ENCODE data around the gene SIRPA. TPM values are rescaled to one million over a fixed set of nuclear protein-coding genes. Genes with fewer than 3 reads are reported as not detected.

Gene SIRPA
- total RNA-seq, 1 experiment from 2014 or later: 12.8 TPM

GRCh38 chr20:1887756-1888155 lies 7.5 kb upstream of the SIRPA start:
- no TSS peak for BruUV-seq (replicated peaks)
- no peaks in the 10 kb centered on the region for H3K9me2 ChIP-seq (replicated peaks; ENCODE audit: low read length)
- H3K27ac ChIP-seq (ENCODE audit: low read length): no peak overlapping the region
- H3F3A ChIP-seq (ENCODE audit: low read length, unreplicated experiment): no peaks in the 10 kb centered on the region
- no peak overlapping the region for H3K4me3 ChIP-seq (ENCODE audit: low read length)
- no peaks in the 10 kb centered on the region for H3K9me3 ChIP-seq (ENCODE audit: low read length)
- H3K9ac ChIP-seq (ENCODE audit: low read length): no peak overlapping the region
- ATAC-seq: no peak
- H2AFZ ChIP-seq (ENCODE audit: low read length): no peak overlapping the region
- H4K20me1 ChIP-seq (ENCODE audit: low read length): no peaks in the 10 kb centered on the region
- no peaks in the 10 kb centered on the region for H3K79me2 ChIP-seq (ENCODE audit: low read length)
- ChIA-PET POLR2A (ENCODE audit: unreplicated experiment) (no interaction called here), CTCF (no interaction called here)
- H3K4me1 ChIP-seq (ENCODE audit: insufficient read depth, low read length): no peaks in the 10 kb centered on the region
- no peak overlapping the region for H3K4me2 ChIP-seq (ENCODE audit: low read length)
- intact Hi-C loops (cut with micrococcal nuclease): no loop called here
- DNase-seq: no peak
- H3K36me3 ChIP-seq (ENCODE audit: low read depth, low read length): no peaks in the 10 kb centered on the region
- no peaks in the 10 kb centered on the region for H3K27me3 ChIP-seq (ENCODE audit: low read length)
- TF ChIP-seq, protein P1, sequence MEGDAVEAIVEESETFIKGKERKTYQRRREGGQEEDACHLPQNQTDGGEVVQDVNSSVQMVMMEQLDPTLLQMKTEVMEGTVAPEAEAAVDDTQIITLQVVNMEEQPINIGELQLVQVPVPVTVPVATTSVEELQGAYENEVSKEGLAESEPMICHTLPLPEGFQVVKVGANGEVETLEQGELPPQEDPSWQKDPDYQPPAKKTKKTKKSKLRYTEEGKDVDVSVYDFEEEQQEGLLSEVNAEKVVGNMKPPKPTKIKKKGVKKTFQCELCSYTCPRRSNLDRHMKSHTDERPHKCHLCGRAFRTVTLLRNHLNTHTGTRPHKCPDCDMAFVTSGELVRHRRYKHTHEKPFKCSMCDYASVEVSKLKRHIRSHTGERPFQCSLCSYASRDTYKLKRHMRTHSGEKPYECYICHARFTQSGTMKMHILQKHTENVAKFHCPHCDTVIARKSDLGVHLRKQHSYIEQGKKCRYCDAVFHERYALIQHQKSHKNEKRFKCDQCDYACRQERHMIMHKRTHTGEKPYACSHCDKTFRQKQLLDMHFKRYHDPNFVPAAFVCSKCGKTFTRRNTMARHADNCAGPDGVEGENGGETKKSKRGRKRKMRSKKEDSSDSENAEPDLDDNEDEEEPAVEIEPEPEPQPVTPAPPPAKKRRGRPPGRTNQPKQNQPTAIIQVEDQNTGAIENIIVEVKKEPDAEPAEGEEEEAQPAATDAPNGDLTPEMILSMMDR (conservative IDR thresholded peaks at IDR 0.05; ENCODE audit: low read depth, low read length): no peak
- TF ChIP-seq EZH2 (IDR thresholded peaks at IDR 0.05; ENCODE audit: low read length, unreplicated experiment) (no peak), EZH2phosphoT487 (IDR thresholded peaks at IDR 0.05; ENCODE audit: borderline replicate concordance, low read length) (no peak)

DNA sequence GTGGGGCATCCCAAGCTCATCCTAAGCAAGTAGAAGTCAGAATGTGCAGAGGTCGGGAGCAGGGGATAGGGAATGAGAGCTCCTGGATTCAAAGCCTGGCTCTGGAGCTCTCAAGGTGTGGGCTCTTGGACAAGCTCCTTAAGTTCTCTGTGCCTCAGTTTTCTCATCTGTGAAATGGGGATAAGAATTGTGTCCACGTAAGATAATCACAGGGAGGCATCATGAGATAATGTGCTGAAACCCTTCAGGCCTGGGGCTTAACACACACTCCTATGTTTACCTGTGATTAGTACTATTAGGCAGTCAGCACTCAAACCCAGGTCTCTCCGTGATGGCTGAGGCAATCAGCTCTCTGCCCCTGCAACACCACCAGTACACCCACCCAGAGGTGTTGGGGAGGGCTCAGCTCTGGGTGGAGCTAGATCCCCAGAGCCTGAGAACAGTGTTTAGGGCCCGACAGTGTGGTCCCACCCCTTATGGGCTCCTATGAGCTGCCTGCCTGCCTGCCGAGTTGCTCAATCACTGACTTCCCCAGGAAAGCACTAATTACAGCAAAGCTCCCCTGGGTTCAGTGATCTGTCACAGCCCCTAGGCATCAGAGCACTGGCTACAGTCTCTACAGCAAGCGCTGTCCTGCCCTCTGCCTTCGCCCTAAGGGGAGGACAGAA lies 6.3 kb upstream of the SIRPA start:
- Histone ChIP-seq H4K20me1 (ENCODE audit: low read length) (no peaks in the 10 kb centered on the region), H3K9me3 (ENCODE audit: low read length) (no peaks in the 10 kb centered on the region), H3F3A (ENCODE audit: low read length, unreplicated experiment) (no peaks in the 10 kb centered on the region), H2AFZ (ENCODE audit: low read length) (no peak overlapping the region), H3K4me3 (ENCODE audit: low read length) (no peak overlapping the region), H3K4me2 (ENCODE audit: low read length) (no peak overlapping the region), H3K79me2 (ENCODE audit: low read length) (no peaks in the 10 kb centered on the region), H3K9me2 (replicated peaks; ENCODE audit: low read length) (no peaks in the 10 kb centered on the region), H3K27ac (ENCODE audit: low read length) (no peak overlapping the region), H3K9ac (ENCODE audit: low read length) (no peak overlapping the region), H3K36me3 (ENCODE audit: low read depth, low read length) (no peaks in the 10 kb centered on the region), H3K4me1 (ENCODE audit: insufficient read depth, low read length) (no peaks in the 10 kb centered on the region), H3K27me3 (ENCODE audit: low read length) (no peaks in the 10 kb centered on the region)
- ChIA-PET CTCF (no interaction called here), POLR2A (ENCODE audit: unreplicated experiment) (no interaction called here)
- DNase-seq (no peak), ATAC-seq (no peak)
- BruUV-seq (replicated peaks): no TSS peak
- intact Hi-C loops (cut with micrococcal nuclease): no loop called here
- TF ChIP-seq, protein P1 (conservative IDR thresholded peaks at IDR 0.05; ENCODE audit: low read depth, low read length): no peak

- H2AFZ ChIP-seq (ENCODE audit: low read length): no peak overlapping the region
- no peaks in the 10 kb centered on the region for H4K20me1 ChIP-seq (ENCODE audit: low read length)
- DNase-seq (no peak), ATAC-seq (no peak)
- ChIA-PET CTCF (no interaction called here), POLR2A (ENCODE audit: unreplicated experiment) (no interaction called here)
- no peaks in the 10 kb centered on the region for H3F3A ChIP-seq (ENCODE audit: low read length, unreplicated experiment)
- no peak overlapping the region for H3K4me3 ChIP-seq (ENCODE audit: low read length)
- intact Hi-C loops (cut with micrococcal nuclease): no loop called here
- BruUV-seq (replicated peaks): no TSS peak
- H3K79me2 ChIP-seq (ENCODE audit: low read length): peaks cover 4% of the 10 kb centered on the region
- no peaks in the 10 kb centered on the region for H3K27me3 ChIP-seq (ENCODE audit: low read length)
- no peaks in the 10 kb centered on the region for H3K36me3 ChIP-seq (ENCODE audit: low read depth, low read length)
- no peak overlapping the region for H3K27ac ChIP-seq (ENCODE audit: low read length)
- no peak overlapping the region for H3K9ac ChIP-seq (ENCODE audit: low read length)
- H3K4me1 ChIP-seq (ENCODE audit: insufficient read depth, low read length): peaks cover under 1% of the 10 kb centered on the region; the same call in 1 of the 2 replicates
- H3K4me2 ChIP-seq (ENCODE audit: low read length): no peak overlapping the region
- TF ChIP-seq EZH2phosphoT487 (IDR thresholded peaks at IDR 0.05; ENCODE audit: borderline replicate concordance, low read length) (no peak), EZH2 (IDR thresholded peaks at IDR 0.05; ENCODE audit: low read length, unreplicated experiment) (no peak)
- TF ChIP-seq, protein P1 (conservative IDR thresholded peaks at IDR 0.05; ENCODE audit: low read depth, low read length): no peak
- H3K9me2 ChIP-seq (replicated peaks; ENCODE audit: low read length): no peaks in the 10 kb centered on the region
- no peaks in the 10 kb centered on the region for H3K9me3 ChIP-seq (ENCODE audit: low read length)
Observed at GRCh38 chr20:1890469-1891262, 4.5 kb upstream of the SIRPA start.

Measured in PC-3 (cell line).